GM15510 (cell line): ENCODE data around the gene PKNOX2.

Experiments
- POLR2A ChIP-seq: IDR thresholded peaks from 3 replicates; pipeline ENCODE4 v1.6.1; 2011; ENCODE audit warnings: borderline replicate concordance; ENCODE audit not compliant: insufficient read length; ENCODE audit errors: extremely low read depth

PKNOX2 gene

GRCh38 chr11:125279676-125280418, 115.3 kb downstream of the PKNOX2 start:
- no peak for TF ChIP-seq POLR2A

GRCh38 chr11:125280646-125281045, 116.1 kb downstream of the PKNOX2 start:
- no peak for TF ChIP-seq POLR2A

GRCh38 chr11:125281831-125282595, 117.5 kb downstream of the PKNOX2 start:
- TF ChIP-seq POLR2A = no peak

GRCh38 chr11:125282596-125282914, 118.0 kb downstream of the PKNOX2 start:
- TF ChIP-seq POLR2A = no peak

- no peak for TF ChIP-seq POLR2A
These were observed 119.8 kb downstream of the PKNOX2 start for GRCh38 chr11:125284245-125284850.

GRCh38 chr11:125285844-125286243, 121.3 kb downstream of the PKNOX2 start:
- TF ChIP-seq POLR2A = no peak

- no peak for TF ChIP-seq POLR2A
These were observed 121.9 kb downstream of the PKNOX2 start for GRCh38 chr11:125286486-125286885.

GRCh38 chr11:125287491-125288210, 123.1 kb downstream of the PKNOX2 start:
- TF ChIP-seq POLR2A = no peak

- no peak for TF ChIP-seq POLR2A
These were observed 125.0 kb downstream of the PKNOX2 start for GRCh38 chr11:125289419-125290098.

GRCh38 chr11:125290263-125290662, 125.7 kb downstream of the PKNOX2 start:
- no peak for TF ChIP-seq POLR2A

GRCh38 chr11:125292100-125292499, 127.5 kb downstream of the PKNOX2 start:
- no peak for TF ChIP-seq POLR2A

GRCh38 chr11:125293596-125293995, 129.0 kb downstream of the PKNOX2 start:
- TF ChIP-seq POLR2A = no peak

GRCh38 chr11:125295931-125296330, 131.4 kb downstream of the PKNOX2 start:
- no peak for TF ChIP-seq POLR2A

- no peak for TF ChIP-seq POLR2A
These were observed 132.9 kb downstream of the PKNOX2 start for GRCh38 chr11:125297346-125297915.

- TF ChIP-seq POLR2A = no peak
These were observed 134.6 kb downstream of the PKNOX2 start for GRCh38 chr11:125299061-125299615.

- no peak for TF ChIP-seq POLR2A
These were observed 135.3 kb downstream of the PKNOX2 start for GRCh38 chr11:125299821-125300220.
